Measurements from ENCODE around the gene SBNO2. TPM values are rescaled to one million over a fixed set of nuclear protein-coding genes. Genes with fewer than 3 reads are reported as not detected.

Gene SBNO2
- polyA plus RNA-seq, 1 experiment, result 9.9 TPM

DNA sequence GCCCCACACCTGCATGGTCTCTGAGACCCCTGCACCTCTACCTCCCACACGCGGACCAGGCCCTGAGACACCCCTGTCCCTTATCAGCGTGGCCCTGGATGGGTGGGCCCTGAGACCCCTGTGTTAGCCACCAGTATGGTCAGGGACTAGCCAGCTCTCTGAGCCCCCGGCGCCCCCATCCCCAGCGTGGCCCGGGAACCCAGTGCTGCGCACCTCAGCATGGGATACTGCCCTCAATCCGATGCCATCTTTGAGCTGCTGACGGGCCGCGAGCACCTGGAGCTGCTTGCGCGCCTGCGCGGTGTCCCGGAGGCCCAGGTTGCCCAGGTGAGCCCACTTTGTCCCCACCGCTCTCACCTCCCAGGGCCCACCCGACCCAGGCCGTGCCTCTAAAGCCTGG is 112.1 kb downstream of the SBNO2 start:
- Histone ChIP-seq H3K27me3 (ENCODE audit: control insufficient read depth, insufficient read depth, low read length) (peaks cover 9% of the 10 kb centered on the region), H3K4me3 (ENCODE audit: low read depth, low read length) (no peak overlapping the region), H3K27ac (ENCODE audit: low read depth, low read length) (no peak overlapping the region), H3K9me3 (ENCODE audit: control insufficient read depth, insufficient read depth, low read length) (peaks cover 55% of the 10 kb centered on the region)
- TF ChIP-seq, protein P1, sequence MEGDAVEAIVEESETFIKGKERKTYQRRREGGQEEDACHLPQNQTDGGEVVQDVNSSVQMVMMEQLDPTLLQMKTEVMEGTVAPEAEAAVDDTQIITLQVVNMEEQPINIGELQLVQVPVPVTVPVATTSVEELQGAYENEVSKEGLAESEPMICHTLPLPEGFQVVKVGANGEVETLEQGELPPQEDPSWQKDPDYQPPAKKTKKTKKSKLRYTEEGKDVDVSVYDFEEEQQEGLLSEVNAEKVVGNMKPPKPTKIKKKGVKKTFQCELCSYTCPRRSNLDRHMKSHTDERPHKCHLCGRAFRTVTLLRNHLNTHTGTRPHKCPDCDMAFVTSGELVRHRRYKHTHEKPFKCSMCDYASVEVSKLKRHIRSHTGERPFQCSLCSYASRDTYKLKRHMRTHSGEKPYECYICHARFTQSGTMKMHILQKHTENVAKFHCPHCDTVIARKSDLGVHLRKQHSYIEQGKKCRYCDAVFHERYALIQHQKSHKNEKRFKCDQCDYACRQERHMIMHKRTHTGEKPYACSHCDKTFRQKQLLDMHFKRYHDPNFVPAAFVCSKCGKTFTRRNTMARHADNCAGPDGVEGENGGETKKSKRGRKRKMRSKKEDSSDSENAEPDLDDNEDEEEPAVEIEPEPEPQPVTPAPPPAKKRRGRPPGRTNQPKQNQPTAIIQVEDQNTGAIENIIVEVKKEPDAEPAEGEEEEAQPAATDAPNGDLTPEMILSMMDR (IDR thresholded peaks at IDR 0.05; ENCODE audit: low read depth, low read length), result no peak
- POLR2A ChIA-PET, result no interaction called here
- DNase-seq (ENCODE audit: low read depth, low spot score), result no peak
- CTCF ChIA-PET, result interaction anchor here (0.7 kb wide), 1 partner anchor 21 kb away, joined by 3 read pairs; no protein-coding TSS in a partner anchor

DNA sequence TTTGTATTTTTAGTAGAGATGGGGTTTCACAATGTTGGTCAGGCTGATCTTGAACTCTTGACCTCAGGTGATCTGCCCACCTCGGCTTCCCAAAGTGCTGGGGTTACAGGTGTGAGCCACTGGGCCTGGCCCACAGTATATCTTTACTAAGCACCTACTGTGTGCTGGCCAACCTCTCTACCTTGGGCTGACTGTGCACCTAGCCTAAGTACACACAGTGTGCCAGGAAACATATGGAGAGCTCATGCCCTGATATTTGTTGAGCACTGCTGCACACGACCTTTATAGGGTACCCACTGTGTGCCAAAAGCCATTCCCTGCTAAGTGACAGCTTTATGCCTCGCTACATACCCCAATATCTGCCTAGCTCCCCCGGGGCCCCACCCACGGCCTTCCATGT is 113.4 kb downstream of the SBNO2 start:
- peaks cover 68% of the 10 kb centered on the region for H3K9me3 ChIP-seq (ENCODE audit: control insufficient read depth, insufficient read depth, low read length)
- H3K27ac ChIP-seq (ENCODE audit: low read depth, low read length), result peak overlapping the region; percentile 11
- H3K4me3 ChIP-seq (ENCODE audit: low read depth, low read length), result no peak overlapping the region
- no peak for DNase-seq (ENCODE audit: low read depth, low spot score)
- TF ChIP-seq, protein P1 (IDR thresholded peaks at IDR 0.05; ENCODE audit: low read depth, low read length), result no peak
- peaks cover 2% of the 10 kb centered on the region for H3K27me3 ChIP-seq (ENCODE audit: control insufficient read depth, insufficient read depth, low read length)
- CTCF ChIA-PET, result no interaction called here
- POLR2A ChIA-PET, result no interaction called here

DNA sequence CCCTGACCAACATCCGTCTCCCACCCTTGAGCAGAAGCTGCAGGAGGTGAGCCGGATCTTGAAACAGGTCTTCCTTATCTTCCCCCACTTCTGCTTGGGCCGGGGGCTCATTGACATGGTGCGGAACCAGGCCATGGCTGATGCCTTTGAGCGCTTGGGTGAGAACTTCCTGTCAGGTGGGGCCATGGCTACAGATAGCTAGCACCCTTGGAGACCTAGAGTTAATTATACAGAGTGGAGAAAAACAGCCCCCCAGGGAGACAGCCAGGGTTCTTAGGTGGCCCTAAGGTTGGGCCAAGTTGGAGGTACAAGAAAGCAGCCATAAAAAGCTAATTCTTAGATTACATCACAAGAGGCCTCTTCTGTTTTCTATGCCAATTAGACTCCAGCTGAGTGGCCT is 116.0 kb downstream of the SBNO2 start:
- DNase-seq (ENCODE audit: low read depth, low spot score), result no peak
- CTCF ChIA-PET, result interaction anchor here (1.3 kb wide), 1 partner anchor 186 kb away, joined by 6 read pairs; no protein-coding TSS in a partner anchor
- TF ChIP-seq, protein P1 (IDR thresholded peaks at IDR 0.05; ENCODE audit: low read depth, low read length), result no peak
- Histone ChIP-seq H3K4me3 (ENCODE audit: low read depth, low read length) (no peak overlapping the region), H3K27ac (ENCODE audit: low read depth, low read length) (no peak overlapping the region), H3K9me3 (ENCODE audit: control insufficient read depth, insufficient read depth, low read length) (peaks cover 78% of the 10 kb centered on the region), H3K27me3 (ENCODE audit: control insufficient read depth, insufficient read depth, low read length) (peaks cover 2% of the 10 kb centered on the region)
- POLR2A ChIA-PET, result no interaction called here

Other genes with a start within 250 kb of the SBNO2 start
- gene ARID3A, start 248.2 kb downstream of the SBNO2 start, polyA plus RNA-seq (2011; rRNA removed), result 7.6 and 12.2 TPM in 2 replicates
- 24.5 and 36.3 TPM in 2 replicates for gene WDR18, start 189.9 kb downstream of the SBNO2 start, polyA plus RNA-seq (2011; rRNA removed)
- gene GRIN3B, start 173.8 kb downstream of the SBNO2 start, polyA plus RNA-seq (2011; rRNA removed), result 0.24 and 0.38 TPM in 2 replicates
- 55.8 and 74.0 TPM in 2 replicates for gene TMEM259, start 153.1 kb downstream of the SBNO2 start, polyA plus RNA-seq (2011; rRNA removed)
- not detected in 2 replicates for gene RNU6-2, start 152.7 kb downstream of the SBNO2 start, polyA plus RNA-seq (2011; rRNA removed)
- gene CNN2, start 147.7 kb downstream of the SBNO2 start, polyA plus RNA-seq (2011; rRNA removed), result 302 and 362 TPM in 2 replicates
- gene ABCA7, start 134.2 kb downstream of the SBNO2 start, polyA plus RNA-seq (2011; rRNA removed), result 1.5 and 1.6 TPM in 2 replicates
- gene ARHGAP45, start 107.1 kb downstream of the SBNO2 start, polyA plus RNA-seq (2011; rRNA removed), result 0.36 and 0.60 TPM in 2 replicates
- 140 and 172 TPM in 2 replicates for gene POLR2E, start 78.9 kb downstream of the SBNO2 start, polyA plus RNA-seq (2011; rRNA removed)
- gene GPX4, start 70.3 kb downstream of the SBNO2 start, polyA plus RNA-seq (2011; rRNA removed), result 627 and 865 TPM in 2 replicates
- 24.6 and 26.6 TPM in 2 replicates for gene STK11, start 31.5 kb upstream of the SBNO2 start, polyA plus RNA-seq (2011; rRNA removed)
- 1.1 and 1.6 TPM in 2 replicates for gene CBARP, start 63.7 kb upstream of the SBNO2 start, polyA plus RNA-seq (2011; rRNA removed)
- 36.4 and 55.1 TPM in 2 replicates for gene ATP5F1D, start 67.5 kb upstream of the SBNO2 start, polyA plus RNA-seq (2011; rRNA removed)
- gene MIDN, start 74.3 kb upstream of the SBNO2 start, polyA plus RNA-seq (2011; rRNA removed), result 6.6 and 10.6 TPM in 2 replicates
- gene CIRBP, start 95.1 kb upstream of the SBNO2 start, polyA plus RNA-seq (2011; rRNA removed), result 269 and 274 TPM in 2 replicates
- gene FAM174C, start 101.3 kb upstream of the SBNO2 start, polyA plus RNA-seq (2011; rRNA removed), result 16.6 and 29.1 TPM in 2 replicates
- gene EFNA2, start 111.6 kb upstream of the SBNO2 start, polyA plus RNA-seq (2011; rRNA removed), result not detected in 2 replicates
- 26.1 and 45.5 TPM in 2 replicates for gene NDUFS7, start 209.6 kb upstream of the SBNO2 start, polyA plus RNA-seq (2011; rRNA removed)
- 26.9 and 39.8 TPM in 2 replicates for gene GAMT, start 227.3 kb upstream of the SBNO2 start, polyA plus RNA-seq (2011; rRNA removed)
- gene DAZAP1, start 233.3 kb upstream of the SBNO2 start, polyA plus RNA-seq (2011; rRNA removed), result 45.8 and 52.8 TPM in 2 replicates